ENCODE results near the gene ZFYVE21.

Gene ZFYVE21

DNA sequence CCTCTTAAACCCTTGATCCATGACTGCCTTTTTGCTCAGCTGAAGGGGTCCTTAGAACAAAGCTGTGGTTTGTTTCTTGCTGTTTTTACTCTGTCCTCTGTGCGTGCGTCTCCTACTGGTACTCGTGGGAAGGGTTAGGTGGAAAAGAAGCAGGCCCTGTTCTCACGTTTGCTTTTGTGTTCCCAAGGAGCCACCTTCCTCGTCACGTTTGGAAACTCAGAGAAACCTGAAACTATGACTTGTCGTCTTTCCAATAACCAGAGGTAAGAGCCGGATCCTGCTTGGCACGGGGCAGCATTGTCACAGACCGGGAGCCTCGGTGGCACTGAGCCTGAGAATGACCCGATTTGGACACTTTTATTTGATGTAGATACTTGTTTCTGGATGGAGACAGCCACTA is 13.1 kb downstream of the ZFYVE21 start:
- no peaks in the 10 kb centered on the region for H3K9me3 ChIP-seq (ENCODE audit: control extremely low read depth in 1 of 5, control insufficient read depth in 4 of 5, insufficient read depth in 2 of 5, low read depth in 1 of 5, low read length in 4 of 5)
- peaks cover 3 to 70% (median 33%) of the 10 kb centered on the region in 4 experiments for H3K36me3 ChIP-seq (ENCODE audit: control insufficient read depth in 4 of 4, insufficient read depth in 4 of 4, low read length in 3 of 4)
- no peaks in the 10 kb centered on the region for H3K27me3 ChIP-seq (replicated peaks in 2 of 5; ENCODE audit: control insufficient read depth in 4 of 5, insufficient read depth in 5 of 5, low read length in 4 of 5)
- ChIA-PET POLR2A (no interaction called here), CTCF (interaction anchor here (1.5 to 1.6 kb wide), 2 partner anchors 8 to 12 kb away, joined by 4 read pairs; no protein-coding TSS in a partner anchor)
- peaks cover 0 to 44% (median 7%) of the 10 kb centered on the region in 4 experiments for H3K4me1 ChIP-seq (ENCODE audit: control extremely low read depth in 1 of 4, control insufficient read depth in 4 of 4, insufficient read depth in 4 of 4, low read length in 3 of 4)
- no peak overlapping the region for H3K27ac ChIP-seq (ENCODE audit: insufficient read depth in 1 of 2, low read depth in 1 of 2, low read length in 2 of 2, poor library complexity in 1 of 2, severe bottlenecking in 2 of 2)
- no peak for DNase-seq
- no peak overlapping the region for H3K4me3 ChIP-seq (ENCODE audit: control insufficient read depth in 1 of 7, extremely low read depth in 1 of 7, insufficient read depth in 4 of 7, low read depth in 2 of 7, low read length in 6 of 7)
- WGBS (ENCODE audit: insufficient coverage), result 94% methylated on average over 12 of the region's 12 CpGs

DNA sequence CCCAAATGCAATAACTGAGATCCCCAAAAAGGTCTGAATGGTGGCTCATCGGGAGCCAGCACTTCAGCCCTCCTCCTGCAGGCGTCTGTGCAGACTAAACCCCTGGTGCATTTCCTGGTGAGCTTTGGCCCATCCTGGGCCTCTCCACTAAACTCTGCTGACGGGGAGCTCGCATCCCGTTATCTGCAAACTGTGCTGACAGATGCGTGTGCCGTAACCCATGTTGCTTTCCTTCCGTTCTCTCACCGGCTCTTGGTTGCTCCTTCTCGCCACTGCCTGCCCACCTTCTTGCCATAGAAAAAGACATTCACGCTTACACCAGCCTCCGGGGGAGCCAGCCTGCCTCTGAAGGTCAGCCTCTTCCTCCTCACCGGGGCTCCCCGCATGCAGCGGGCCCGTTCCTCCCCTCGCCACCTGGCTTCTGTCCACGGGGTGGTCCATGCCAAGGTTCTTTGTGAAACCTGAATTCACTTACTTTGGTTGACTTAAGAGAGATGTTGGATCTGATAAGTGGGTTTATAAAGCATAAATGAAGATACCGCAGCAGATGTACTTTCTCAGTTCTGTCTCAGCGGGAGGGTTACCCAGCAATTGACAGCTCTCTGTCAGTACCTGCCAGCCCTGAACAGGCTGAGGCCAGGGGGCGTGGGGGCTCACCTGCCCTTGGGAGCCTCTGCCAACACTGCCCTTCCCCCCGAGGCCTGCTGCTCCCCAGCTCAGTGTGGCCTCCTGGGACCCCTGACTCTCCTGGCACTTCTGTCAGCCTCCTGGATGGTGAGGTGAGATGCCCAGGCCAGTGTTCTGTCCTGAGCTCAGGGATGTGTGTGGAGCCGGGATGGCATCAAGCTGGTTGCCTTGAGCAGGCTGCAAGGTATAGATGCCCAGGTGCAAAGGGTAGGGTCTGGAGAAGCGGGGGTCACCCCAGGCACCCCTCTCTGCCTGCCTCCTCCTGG is 14.2 kb downstream of the ZFYVE21 start:
- Histone ChIP-seq H3K4me1 (ENCODE audit: control extremely low read depth in 1 of 4, control insufficient read depth in 4 of 4, insufficient read depth in 4 of 4, low read length in 3 of 4) (peaks cover 0 to 34% (median 7%) of the 10 kb centered on the region in 4 experiments), H3K4me3 (ENCODE audit: control insufficient read depth in 1 of 7, extremely low read depth in 1 of 7, insufficient read depth in 4 of 7, low read depth in 2 of 7, low read length in 6 of 7) (peak overlapping the region in 2 of 7 experiments; percentile 2 to 19), H3K9me3 (ENCODE audit: control extremely low read depth in 1 of 5, control insufficient read depth in 4 of 5, insufficient read depth in 2 of 5, low read depth in 1 of 5, low read length in 4 of 5) (no peaks in the 10 kb centered on the region), H3K27ac (ENCODE audit: insufficient read depth in 1 of 2, low read depth in 1 of 2, low read length in 2 of 2, poor library complexity in 1 of 2, severe bottlenecking in 2 of 2) (no peak overlapping the region), H3K27me3 (replicated peaks in 2 of 5; ENCODE audit: control insufficient read depth in 4 of 5, insufficient read depth in 5 of 5, low read length in 4 of 5) (no peaks in the 10 kb centered on the region), H3K36me3 (ENCODE audit: control insufficient read depth in 4 of 4, insufficient read depth in 4 of 4, low read length in 3 of 4) (peaks cover 3 to 77% (median 38%) of the 10 kb centered on the region in 4 experiments)
- WGBS (ENCODE audit: insufficient coverage), result 46% methylated on average over 17 of the region's 24 CpGs
- CTCF ChIA-PET, result interaction anchor here (0.6 to 1.6 kb wide), 4 partner anchors 9 to 52 kb away, joined by 3 to 4 read pairs (median 4); no protein-coding TSS in a partner anchor
- DNase-seq, result peak; percentile 48 to 71 (median 53)
- POLR2A ChIA-PET, result no interaction called here

DNA sequence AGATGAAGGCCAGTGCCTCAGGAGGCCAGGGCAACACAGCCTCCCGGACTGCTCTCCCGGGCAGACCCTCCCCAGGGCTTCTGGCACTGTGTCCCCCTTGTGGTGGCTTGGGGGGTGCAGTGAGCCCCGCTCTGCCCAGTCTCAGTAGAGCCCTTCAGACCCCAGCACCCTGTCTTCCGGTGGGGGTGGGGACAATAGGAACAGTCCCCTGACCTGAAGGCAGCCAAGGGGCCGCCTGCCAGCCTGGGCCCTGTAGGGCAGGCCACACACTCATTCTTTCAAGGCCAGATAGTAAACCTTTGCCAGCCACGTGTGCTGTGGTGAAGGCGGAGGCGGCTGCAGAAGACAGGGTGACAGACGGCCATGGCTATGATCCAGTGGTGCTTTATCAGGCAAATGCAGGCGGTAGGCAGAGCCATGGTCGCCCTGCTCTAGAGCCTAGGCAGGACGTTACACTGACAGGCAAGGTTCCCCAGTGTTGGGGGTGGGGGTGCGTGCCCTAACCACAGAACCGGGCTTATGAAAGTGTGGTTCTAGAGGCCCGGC is 15.0 kb downstream of the ZFYVE21 start:
- ChIA-PET CTCF (interaction anchor here (0.6 to 1.6 kb wide), 5 partner anchors 10 to 53 kb away, joined by 3 to 4 read pairs (median 3); no protein-coding TSS in a partner anchor), POLR2A (no interaction called here)
- peak; percentile 90 to 96 (median 92) for DNase-seq
- Histone ChIP-seq H3K4me1 (ENCODE audit: control extremely low read depth in 1 of 4, control insufficient read depth in 4 of 4, insufficient read depth in 4 of 4, low read length in 3 of 4) (peaks cover 0 to 36% (median 7%) of the 10 kb centered on the region in 4 experiments), H3K9me3 (ENCODE audit: control extremely low read depth in 1 of 5, control insufficient read depth in 4 of 5, insufficient read depth in 2 of 5, low read depth in 1 of 5, low read length in 4 of 5) (no peaks in the 10 kb centered on the region), H3K27ac (ENCODE audit: insufficient read depth in 1 of 2, low read depth in 1 of 2, low read length in 2 of 2, poor library complexity in 1 of 2, severe bottlenecking in 2 of 2) (no peak overlapping the region), H3K4me3 (ENCODE audit: control insufficient read depth in 1 of 7, extremely low read depth in 1 of 7, insufficient read depth in 4 of 7, low read depth in 2 of 7, low read length in 6 of 7) (peak overlapping the region in 1 of 7 experiments; percentile 19), H3K36me3 (ENCODE audit: control insufficient read depth in 4 of 4, insufficient read depth in 4 of 4, low read length in 3 of 4) (peaks cover 3 to 80% (median 38%) of the 10 kb centered on the region in 4 experiments), H3K27me3 (replicated peaks in 2 of 5; ENCODE audit: control insufficient read depth in 4 of 5, insufficient read depth in 5 of 5, low read length in 4 of 5) (no peaks in the 10 kb centered on the region)
- 16% methylated on average over 15 of the region's 15 CpGs for WGBS (ENCODE audit: insufficient coverage)

- Histone ChIP-seq H3K9me3 (ENCODE audit: control extremely low read depth in 1 of 5, control insufficient read depth in 4 of 5, insufficient read depth in 2 of 5, low read depth in 1 of 5, low read length in 4 of 5) (no peaks in the 10 kb centered on the region), H3K27me3 (replicated peaks in 2 of 5; ENCODE audit: control insufficient read depth in 4 of 5, insufficient read depth in 5 of 5, low read length in 4 of 5) (no peaks in the 10 kb centered on the region), H3K4me1 (ENCODE audit: control extremely low read depth in 1 of 4, control insufficient read depth in 4 of 4, insufficient read depth in 4 of 4, low read length in 3 of 4) (peaks cover 0 to 36% (median 7%) of the 10 kb centered on the region in 4 experiments), H3K27ac (ENCODE audit: insufficient read depth in 1 of 2, low read depth in 1 of 2, low read length in 2 of 2, poor library complexity in 1 of 2, severe bottlenecking in 2 of 2) (no peak overlapping the region), H3K4me3 (ENCODE audit: control insufficient read depth in 1 of 7, extremely low read depth in 1 of 7, insufficient read depth in 4 of 7, low read depth in 2 of 7, low read length in 6 of 7) (no peak overlapping the region), H3K36me3 (ENCODE audit: control insufficient read depth in 4 of 4, insufficient read depth in 4 of 4, low read length in 3 of 4) (peaks cover 3 to 71% (median 34%) of the 10 kb centered on the region in 4 experiments)
- CTCF ChIA-PET, result interaction anchor here (1.0 kb wide), 1 partner anchor 13 kb away, joined by 3 read pairs; no protein-coding TSS in a partner anchor
- POLR2A ChIA-PET, result no interaction called here
- no peak for DNase-seq
- WGBS (ENCODE audit: insufficient coverage), result over 99% methylated on average over 13 of the region's 15 CpGs
Measured at GRCh38 chr14:103731481-103731880, 15.9 kb downstream of the ZFYVE21 start.

GRCh38 chr14:103731916-103732867 is 16.6 kb downstream of the ZFYVE21 start:
- no peak for DNase-seq
- peaks cover 3 to 68% (median 33%) of the 10 kb centered on the region in 4 experiments for H3K36me3 ChIP-seq (ENCODE audit: control insufficient read depth in 4 of 4, insufficient read depth in 4 of 4, low read length in 3 of 4)
- WGBS (ENCODE audit: insufficient coverage), result 97% methylated on average over 21 of the region's 24 CpGs
- no peaks in the 10 kb centered on the region for H3K9me3 ChIP-seq (ENCODE audit: control extremely low read depth in 1 of 5, control insufficient read depth in 4 of 5, insufficient read depth in 2 of 5, low read depth in 1 of 5, low read length in 4 of 5)
- no peak overlapping the region for H3K27ac ChIP-seq (ENCODE audit: insufficient read depth in 1 of 2, low read depth in 1 of 2, low read length in 2 of 2, poor library complexity in 1 of 2, severe bottlenecking in 2 of 2)
- H3K4me1 ChIP-seq (ENCODE audit: control extremely low read depth in 1 of 4, control insufficient read depth in 4 of 4, insufficient read depth in 4 of 4, low read length in 3 of 4), result peaks cover 0 to 36% (median 7%) of the 10 kb centered on the region in 4 experiments
- H3K27me3 ChIP-seq (replicated peaks in 2 of 5; ENCODE audit: control insufficient read depth in 4 of 5, insufficient read depth in 5 of 5, low read length in 4 of 5), result no peaks in the 10 kb centered on the region
- POLR2A ChIA-PET, result no interaction called here
- no peak overlapping the region for H3K4me3 ChIP-seq (ENCODE audit: control insufficient read depth in 1 of 7, extremely low read depth in 1 of 7, insufficient read depth in 4 of 7, low read depth in 2 of 7, low read length in 6 of 7)
- CTCF ChIA-PET, result interaction anchor here (1.7 kb wide), 1 partner anchor 10 kb away, joined by 9 read pairs; no protein-coding TSS in a partner anchor

GRCh38 chr14:103732868-103733620 is 17.4 kb downstream of the ZFYVE21 start:
- Histone ChIP-seq H3K4me1 (ENCODE audit: control extremely low read depth in 1 of 4, control insufficient read depth in 4 of 4, insufficient read depth in 4 of 4, low read length in 3 of 4) (peaks cover 0 to 36% (median 7%) of the 10 kb centered on the region in 4 experiments), H3K9me3 (ENCODE audit: control extremely low read depth in 1 of 5, control insufficient read depth in 4 of 5, insufficient read depth in 2 of 5, low read depth in 1 of 5, low read length in 4 of 5) (no peaks in the 10 kb centered on the region), H3K27ac (ENCODE audit: insufficient read depth in 1 of 2, low read depth in 1 of 2, low read length in 2 of 2, poor library complexity in 1 of 2, severe bottlenecking in 2 of 2) (no peak overlapping the region), H3K27me3 (replicated peaks in 2 of 5; ENCODE audit: control insufficient read depth in 4 of 5, insufficient read depth in 5 of 5, low read length in 4 of 5) (no peaks in the 10 kb centered on the region), H3K36me3 (ENCODE audit: control insufficient read depth in 4 of 4, insufficient read depth in 4 of 4, low read length in 3 of 4) (peaks cover 3 to 61% (median 30%) of the 10 kb centered on the region in 4 experiments), H3K4me3 (ENCODE audit: control insufficient read depth in 1 of 7, extremely low read depth in 1 of 7, insufficient read depth in 4 of 7, low read depth in 2 of 7, low read length in 6 of 7) (no peak overlapping the region)
- ChIA-PET CTCF (interaction anchor here (1.7 to 1.8 kb wide), 2 partner anchors 9 to 17 kb away, joined by 5 to 9 read pairs; partner anchors contain the start of genes XRCC3 and ZFYVE21), POLR2A (no interaction called here)
- 97% methylated on average over 8 of the region's 9 CpGs for WGBS (ENCODE audit: insufficient coverage)
- DNase-seq, result no peak
